Effector memory CD8-positive, alpha-beta T cell (primary cell): ENCODE data around the gene FBXW10B.
A peak's percentile ranks its signal among the peaks of the same experiment; 100 is the strongest.
"Not testable (repeated sequence)": the region's sequence is repeated elsewhere in the genome, so short reads cannot be mapped to it uniquely, and the experiment has no call there.

Experiments used
- ATAC-seq: fragments of 150-1000 bp; cut with Tn5 transposase; replicated peaks from 2 replicates; pipeline ENCODE4 v1.10.0; 2021; ENCODE audit warnings: mild to moderate bottlenecking, moderate library complexity
- DNase-seq, 3 experiments: peaks; one replicate each; pipeline ENCODE4 v3.0.0; 2021
- H3K27ac Mint-ChIP-seq, 2 donors: one replicate each; pipeline ENCODE4 v1.8.0; 2022; ENCODE audit warnings: mild to moderate bottlenecking in 2 of 2, mixed read lengths in 2 of 2, moderate library complexity in 2 of 2
- H3K27me3 Mint-ChIP-seq, 2 donors: one replicate each; pipeline ENCODE4 v1.8.0; 2022; ENCODE audit warnings: mixed read lengths in 2 of 2
- H3K36me3 Mint-ChIP-seq: one replicate; pipeline ENCODE4 v1.8.0; 2022; ENCODE audit warnings: mild to moderate bottlenecking, moderate library complexity, mixed read lengths; ENCODE audit not compliant: insufficient read depth
- H3K4me1 Mint-ChIP-seq, 2 donors: one replicate each; pipeline ENCODE4 v1.8.0; 2022; ENCODE audit warnings: low read depth in 2 of 2, mixed read lengths in 2 of 2
- H3K4me3 Mint-ChIP-seq, 2 donors: one replicate each; pipeline ENCODE4 v1.8.0; 2022; ENCODE audit warnings: mild to moderate bottlenecking in 2 of 2, mixed read lengths in 2 of 2, moderate library complexity in 2 of 2
- H3K9me3 Mint-ChIP-seq, 2 donors: one replicate each; pipeline ENCODE4 v1.8.0; 2022; ENCODE audit warnings: mixed read lengths in 2 of 2

FBXW10B gene

DNA sequence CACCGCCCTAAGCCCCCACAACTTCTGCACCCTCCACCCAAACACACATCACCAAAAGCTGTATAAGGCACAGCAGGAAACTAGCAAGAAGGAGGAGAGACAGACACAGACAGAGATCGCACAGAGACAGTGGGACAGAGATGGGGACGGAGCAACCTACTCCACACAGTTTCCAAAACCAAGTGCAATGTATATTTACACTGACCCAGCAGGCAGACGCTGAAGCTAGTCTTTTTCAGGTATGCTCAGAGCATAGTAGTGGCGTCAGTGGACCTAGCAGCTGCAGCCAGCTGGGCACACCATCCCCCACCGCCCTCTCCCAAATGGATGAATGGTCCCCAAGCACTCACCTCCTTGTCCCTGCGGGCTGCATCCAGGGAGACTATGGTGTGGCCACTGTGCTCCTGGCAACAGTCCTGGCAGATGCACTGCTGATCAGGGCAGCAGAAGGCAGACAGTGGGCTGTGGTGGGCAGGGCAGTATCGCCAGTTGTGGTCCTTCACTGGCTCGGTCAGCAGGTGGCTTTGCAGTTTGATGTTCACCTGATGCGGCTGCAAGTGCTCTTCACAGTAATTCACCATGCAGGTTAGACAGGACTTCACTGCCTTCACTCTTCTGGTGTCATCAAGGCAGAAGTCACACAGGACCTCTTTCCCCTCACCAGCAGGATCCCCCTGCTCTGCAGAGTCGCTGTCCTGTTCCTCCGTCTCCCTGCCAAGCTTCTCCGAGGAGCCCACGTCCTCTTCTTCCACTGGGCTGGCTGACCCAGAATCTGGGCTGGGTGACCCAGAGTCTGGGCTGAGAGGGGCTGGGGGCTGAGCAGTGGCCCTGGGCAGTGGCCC lies 31.5 kb upstream of the FBXW10B start:
- DNase-seq = no peak
- no peak for ATAC-seq

DNA sequence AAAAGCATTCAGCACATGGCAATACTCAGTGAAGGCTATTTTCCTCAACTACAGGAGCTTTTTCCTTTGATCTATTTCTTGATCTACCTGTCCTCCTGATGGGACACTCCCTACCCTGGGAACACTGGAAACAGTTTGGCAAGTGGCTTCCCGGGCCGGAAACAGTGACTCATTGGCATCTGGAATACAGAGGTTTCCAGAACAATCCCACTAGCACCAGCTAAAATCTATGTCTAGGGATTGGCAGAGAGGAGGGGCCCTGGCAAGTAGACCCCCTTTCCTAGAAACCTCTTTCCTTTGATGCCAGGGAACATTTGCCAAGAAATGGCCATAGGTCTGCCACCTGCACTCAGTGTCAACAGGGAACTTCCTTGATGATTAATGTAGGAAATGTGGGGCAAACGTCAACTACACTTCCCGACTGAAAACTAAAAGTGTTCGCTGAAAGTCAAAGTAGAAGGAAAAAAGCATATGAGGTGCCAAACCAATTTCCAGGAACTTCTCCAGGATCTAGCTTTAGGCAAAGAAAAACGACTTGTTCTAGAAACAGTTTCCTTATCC lies 30.4 kb upstream of the FBXW10B start:
- no peak overlapping the region for H3K4me3 Mint-ChIP-seq
- H3K4me1 Mint-ChIP-seq = peaks cover 2 to 4% of the 10 kb centered on the region in 2 donors
- DNase-seq (no peak), ATAC-seq (no peak)
- H3K27ac Mint-ChIP-seq = no peak overlapping the region
- H3K27me3 Mint-ChIP-seq = no peaks in the 10 kb centered on the region
- H3K9me3 Mint-ChIP-seq = no peaks in the 10 kb centered on the region
- no peaks in the 10 kb centered on the region for H3K36me3 Mint-ChIP-seq

More for the DNA sequence above, 31.5 kb upstream of the FBXW10B start:
- Mint-ChIP-seq H3K27ac (peak overlapping the region; percentile 59 to 82), H3K4me3 (peak overlapping the region in 1 of 2 donors; percentile 57), H3K9me3 (no peaks in the 10 kb centered on the region), H3K4me1 (peaks cover 0 to 4% of the 10 kb centered on the region in 2 donors), H3K27me3 (no peaks in the 10 kb centered on the region), H3K36me3 (peaks cover 3% of the 10 kb centered on the region)

GRCh38 chr17:15648386-15648785 lies 28.9 kb upstream of the FBXW10B start:
- Mint-ChIP-seq H3K4me1 (peaks cover 2 to 4% of the 10 kb centered on the region in 2 donors), H3K9me3 (no peaks in the 10 kb centered on the region), H3K27ac (peak overlapping the region in 1 of 2 donors; percentile 58), H3K36me3 (no peaks in the 10 kb centered on the region), H3K27me3 (no peaks in the 10 kb centered on the region), H3K4me3 (no peak overlapping the region)
- no peak for DNase-seq
- ATAC-seq = no peak

- H3K4me1 Mint-ChIP-seq, DNase-seq, ATAC-seq, H3K36me3 Mint-ChIP-seq, H3K9me3 Mint-ChIP-seq, H3K27me3 Mint-ChIP-seq, H3K4me3 Mint-ChIP-seq: not testable (repeated sequence)
- H3K27ac Mint-ChIP-seq = peak overlapping the region; percentile 17 to 54
Measured at GRCh38 chr17:15645942-15646312, 26.4 kb upstream of the FBXW10B start.

DNA sequence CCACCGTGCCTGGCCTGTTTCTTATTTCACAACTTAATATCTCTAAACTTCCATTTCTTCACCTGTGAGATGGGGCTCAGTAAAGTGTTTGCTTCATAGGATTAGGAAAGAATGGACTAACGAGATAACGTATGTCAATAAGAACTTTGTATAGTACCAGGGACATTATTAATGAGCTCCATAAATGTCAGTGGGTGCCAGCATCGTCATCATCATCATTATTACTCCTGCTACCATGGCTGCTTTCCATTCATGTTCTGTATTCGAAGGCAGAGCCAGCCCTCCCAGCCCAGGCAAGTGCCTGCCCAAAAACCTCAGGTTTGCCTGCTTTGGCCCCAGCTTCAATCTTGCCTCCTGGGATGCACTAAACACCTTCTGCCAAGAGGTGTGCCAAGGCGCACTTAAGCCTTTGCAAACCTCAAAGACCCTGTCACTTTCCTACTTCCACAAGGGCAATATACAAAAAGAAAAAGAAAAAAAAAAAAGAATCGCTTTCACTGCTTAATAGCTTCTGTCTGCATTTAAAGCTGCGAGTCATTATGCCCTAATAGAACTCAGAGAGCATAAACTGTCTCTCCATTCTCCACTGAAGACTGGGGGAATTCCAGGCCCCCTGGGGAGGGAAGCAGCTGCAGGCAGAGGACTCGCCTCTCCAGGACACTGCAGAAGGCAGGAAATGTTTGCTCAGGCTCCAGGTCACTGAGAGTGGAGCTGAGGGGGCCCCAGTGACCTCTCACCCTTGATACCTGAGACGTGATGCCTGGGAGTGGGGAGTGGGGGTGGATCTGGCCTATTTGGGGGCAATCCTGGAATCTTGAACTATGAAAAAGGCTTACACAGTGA lies 25.8 kb upstream of the FBXW10B start:
- not testable (repeated sequence) for H3K36me3 Mint-ChIP-seq, H3K27me3 Mint-ChIP-seq, DNase-seq, H3K4me1 Mint-ChIP-seq, ATAC-seq, H3K9me3 Mint-ChIP-seq, H3K4me3 Mint-ChIP-seq
- peak overlapping the region; percentile 17 to 54 for H3K27ac Mint-ChIP-seq

GRCh38 chr17:15642505-15643251 lies 23.2 kb upstream of the FBXW10B start:
- ATAC-seq, H3K4me1 Mint-ChIP-seq, H3K4me3 Mint-ChIP-seq, H3K36me3 Mint-ChIP-seq, H3K27me3 Mint-ChIP-seq, H3K27ac Mint-ChIP-seq, H3K9me3 Mint-ChIP-seq, DNase-seq: not testable (repeated sequence)

- not testable (repeated sequence) for DNase-seq, H3K4me1 Mint-ChIP-seq, ATAC-seq, H3K36me3 Mint-ChIP-seq, H3K27ac Mint-ChIP-seq, H3K9me3 Mint-ChIP-seq, H3K4me3 Mint-ChIP-seq, H3K27me3 Mint-ChIP-seq
Measured at GRCh38 chr17:15642014-15642413, 22.5 kb upstream of the FBXW10B start.

DNA sequence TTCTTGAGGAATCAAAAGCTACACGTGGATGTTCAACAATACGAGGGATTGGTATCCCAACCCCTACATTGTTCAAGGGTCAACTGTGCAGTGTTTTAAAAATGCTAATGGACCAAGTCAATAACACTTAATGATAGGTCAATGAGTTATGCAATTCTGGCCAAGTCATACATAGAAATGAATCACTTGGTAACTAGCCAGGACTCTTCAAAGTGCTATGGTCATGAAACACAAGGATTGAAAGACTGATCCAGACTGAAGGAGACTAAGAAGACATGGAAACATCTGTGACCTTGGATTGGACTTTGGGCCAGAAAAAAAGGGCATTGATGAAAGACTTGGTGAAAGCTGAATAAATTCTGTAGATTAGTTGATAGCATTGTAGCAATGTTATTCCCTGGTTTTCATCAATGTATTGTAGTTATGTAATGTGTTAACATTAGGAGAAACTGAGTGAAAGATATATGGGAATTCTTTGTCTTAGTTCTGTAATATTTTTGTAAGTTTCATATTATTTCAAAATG lies 11.5 kb upstream of the FBXW10B start:
- H3K27me3 Mint-ChIP-seq, H3K4me1 Mint-ChIP-seq, H3K4me3 Mint-ChIP-seq, H3K36me3 Mint-ChIP-seq, H3K27ac Mint-ChIP-seq, ATAC-seq, H3K9me3 Mint-ChIP-seq, DNase-seq: not testable (repeated sequence)

DNA sequence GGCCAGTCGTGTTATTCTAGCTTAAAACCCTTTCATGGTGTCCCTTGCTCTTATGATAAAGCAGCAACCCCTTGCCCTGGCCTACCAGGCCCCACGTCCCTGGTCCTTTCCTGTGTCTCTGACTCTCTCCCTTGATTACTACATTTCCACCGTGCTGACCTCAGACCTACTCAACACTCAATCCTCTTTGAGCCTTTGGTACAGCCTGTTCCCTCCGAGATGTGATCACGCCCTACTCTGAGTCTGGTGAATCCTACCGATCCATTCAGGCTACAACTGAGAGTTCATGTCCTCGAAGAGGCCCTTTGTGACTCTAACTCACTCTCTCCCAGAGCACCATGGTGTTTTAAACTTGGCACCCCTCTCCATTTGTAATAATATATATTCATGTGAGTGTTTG lies 10.5 kb upstream of the FBXW10B start:
- not testable (repeated sequence) for H3K36me3 Mint-ChIP-seq, H3K27ac Mint-ChIP-seq, H3K4me3 Mint-ChIP-seq, H3K27me3 Mint-ChIP-seq, H3K9me3 Mint-ChIP-seq, ATAC-seq, H3K4me1 Mint-ChIP-seq, DNase-seq

DNA sequence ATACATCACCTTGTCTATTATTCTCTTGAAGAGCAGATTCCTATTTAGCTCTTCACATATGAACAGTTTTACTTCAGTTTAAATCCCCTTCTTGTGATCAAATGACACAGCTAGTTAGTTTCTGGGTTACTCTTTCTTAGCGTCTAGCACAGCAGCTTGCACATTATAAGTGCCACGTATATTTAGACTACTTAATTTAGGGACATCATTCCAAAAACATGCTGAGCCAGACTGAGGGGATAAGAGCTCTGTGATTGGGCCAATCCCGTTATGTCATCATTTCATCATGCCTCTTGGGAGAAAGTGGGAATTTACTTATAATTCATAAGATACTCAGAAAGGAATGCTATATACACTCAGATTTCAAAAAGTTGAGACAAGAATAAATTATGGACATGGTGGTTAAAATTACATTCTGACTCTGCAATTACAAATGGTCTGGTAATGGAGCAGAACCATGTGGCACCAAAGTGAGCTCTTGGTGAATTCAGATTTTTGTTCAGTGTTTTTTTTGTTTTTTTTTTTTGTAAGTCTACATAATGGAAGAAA lies 4.2 kb upstream of the FBXW10B start:
- not testable (repeated sequence) for ATAC-seq, H3K9me3 Mint-ChIP-seq, H3K27ac Mint-ChIP-seq

DNA sequence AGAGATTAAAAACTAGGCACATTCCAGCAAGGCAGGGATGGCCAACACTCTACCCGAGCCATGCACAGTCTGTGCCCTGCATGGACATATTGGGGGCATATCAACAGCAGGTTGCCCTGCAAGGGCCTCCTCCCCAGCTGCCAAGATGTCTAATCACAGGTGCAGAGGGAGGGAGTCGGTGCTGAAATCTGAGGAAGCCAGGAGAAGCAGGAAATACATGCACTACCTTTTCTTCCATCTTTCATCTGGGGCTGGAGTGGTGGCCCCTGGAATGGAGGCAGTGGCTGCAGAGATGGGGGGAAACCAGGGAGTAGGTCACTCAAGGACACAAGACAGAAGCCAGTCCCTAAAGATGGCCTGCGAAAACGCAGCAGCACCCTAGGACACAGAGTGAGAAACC lies 3.8 kb upstream of the FBXW10B start:
- not testable (repeated sequence) for H3K27ac Mint-ChIP-seq, ATAC-seq, DNase-seq, H3K4me3 Mint-ChIP-seq, H3K9me3 Mint-ChIP-seq, H3K36me3 Mint-ChIP-seq, H3K4me1 Mint-ChIP-seq, H3K27me3 Mint-ChIP-seq

More for the DNA sequence above, 4.2 kb upstream of the FBXW10B start:
- not testable (repeated sequence) for DNase-seq, H3K36me3 Mint-ChIP-seq, H3K4me3 Mint-ChIP-seq, H3K27me3 Mint-ChIP-seq, H3K4me1 Mint-ChIP-seq

DNA sequence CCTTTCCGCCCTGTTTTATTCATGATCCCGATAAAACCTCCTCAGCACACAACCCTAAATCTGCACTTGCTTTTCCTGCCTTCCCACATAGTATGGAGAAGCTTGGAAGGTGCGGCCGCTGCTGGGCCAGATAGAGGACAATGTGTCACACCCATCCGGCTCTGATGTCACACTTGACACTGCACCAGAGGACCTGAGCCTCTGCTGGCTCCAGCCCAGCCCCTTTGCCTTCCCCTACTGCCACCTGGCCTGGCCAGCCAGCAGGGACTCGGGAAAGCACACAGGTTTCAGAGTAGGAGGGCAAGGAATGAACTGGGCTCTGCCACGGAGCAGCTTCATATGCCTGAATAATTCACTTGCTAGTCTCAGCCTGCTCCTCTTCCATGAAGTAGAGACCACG lies 2.6 kb upstream of the FBXW10B start:
- ATAC-seq, H3K27me3 Mint-ChIP-seq, H3K36me3 Mint-ChIP-seq, H3K9me3 Mint-ChIP-seq, DNase-seq, H3K4me3 Mint-ChIP-seq, H3K4me1 Mint-ChIP-seq, H3K27ac Mint-ChIP-seq: not testable (repeated sequence)

DNA sequence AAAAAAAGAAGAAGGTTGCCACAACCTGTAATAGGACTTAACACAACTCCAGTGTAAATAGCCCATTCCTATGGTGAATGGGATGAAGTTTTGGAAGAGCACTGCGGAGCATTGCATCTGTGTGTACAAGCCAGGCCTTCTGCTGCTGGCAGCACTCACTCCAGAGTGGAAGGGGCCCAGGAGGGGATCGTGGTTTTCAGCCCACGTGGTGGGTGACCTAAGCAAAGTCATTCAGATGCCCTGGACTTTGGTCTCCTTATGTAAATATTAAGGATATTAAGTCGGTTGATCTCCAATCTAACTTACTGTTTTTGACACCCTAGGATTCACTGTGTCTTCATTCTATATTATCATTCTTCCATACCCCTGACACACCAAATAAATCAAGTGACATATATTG lies 2.7 kb downstream of the FBXW10B start:
- H3K4me3 Mint-ChIP-seq = not testable (repeated sequence)

More for the DNA sequence above, 2.7 kb downstream of the FBXW10B start:
- not testable (repeated sequence) for H3K36me3 Mint-ChIP-seq, H3K27me3 Mint-ChIP-seq, H3K9me3 Mint-ChIP-seq, H3K4me1 Mint-ChIP-seq, H3K27ac Mint-ChIP-seq, ATAC-seq, DNase-seq
